Activated naive CD8-positive, alpha-beta T cell treated with anti-CD3 and anti-CD28 coated beads, Interleukin-2, amount 10 ng/mL, durations not matched to agents 7 days and 5 days (primary cell): Measurements from ENCODE around the gene MTUS2. TPM values are rescaled to one million over a fixed set of nuclear protein-coding genes. Genes with fewer than 3 reads are reported as not detected.

Experiments used
- ATAC-seq: fragments of 150-1000 bp; cut with Tn5 transposase; one replicate; pipeline ENCODE4 v1.10.0; 2021; ENCODE audit warnings: low read depth, moderate library complexity
- POLR2A ChIA-PET: fragments of 350-600 bp; sonication (Branson Sonifier 250); formaldehyde crosslinking; loops from one replicate; lab custom pipeline; 2021; ENCODE audit warnings: antibody characterized with exemption; lab: Charles Lee
- DNase-seq: peaks from one replicate; pipeline ENCODE4 v3.0.0; 2021
- H3K27ac Mint-ChIP-seq: one replicate; pipeline ENCODE4 v1.8.0; 2022; ENCODE audit warnings: mild to moderate bottlenecking, mixed read lengths
- H3K27me3 Mint-ChIP-seq: one replicate; pipeline ENCODE4 v1.8.0; 2022; ENCODE audit warnings: mild to moderate bottlenecking, moderate library complexity, mixed read lengths
- H3K36me3 Mint-ChIP-seq: one replicate; pipeline ENCODE4 v1.8.0; 2021; ENCODE audit warnings: mild to moderate bottlenecking, mixed read lengths
- H3K4me1 Mint-ChIP-seq: one replicate; pipeline ENCODE4 v1.8.0; 2021; ENCODE audit warnings: mixed read lengths
- H3K4me3 Mint-ChIP-seq: one replicate; pipeline ENCODE4 v1.8.0; 2022; ENCODE audit warnings: mild to moderate bottlenecking, moderate library complexity, mixed read lengths
- H3K9me3 Mint-ChIP-seq: one replicate; pipeline ENCODE4 v1.8.0; 2021; ENCODE audit warnings: mixed read lengths
- total RNA-seq, 2 experiments: library from RNA; stranded (reverse); gene quantifications; one replicate each; pipeline ENCODE4 v1.2.3, GENCODE V29; 2021

MTUS2 gene
- total RNA-seq, 2 experiments from 2014 or later, result not detected

DNA sequence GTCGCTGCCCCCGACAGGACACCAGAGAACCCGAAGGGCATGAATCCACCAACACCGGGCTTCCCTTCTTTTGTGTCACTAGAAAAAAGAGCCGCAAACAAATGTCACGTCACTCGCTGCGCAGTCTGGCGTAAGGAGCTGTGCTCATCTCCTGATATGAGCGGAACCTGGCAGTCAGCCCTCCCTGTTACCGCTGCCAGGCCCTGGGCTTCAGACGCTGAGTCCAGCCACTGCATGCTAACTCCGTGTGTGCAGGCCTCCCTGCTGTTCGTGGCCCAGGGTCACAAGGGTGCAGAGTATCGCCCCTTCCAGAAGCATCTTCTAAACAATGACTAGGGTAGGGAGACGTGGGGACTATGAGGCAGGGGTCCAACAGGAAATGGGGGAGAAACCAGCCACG is 704.0 kb downstream of the MTUS2 start:
- Mint-ChIP-seq H3K4me3 (no peak overlapping the region), H3K27ac (no peak overlapping the region), H3K27me3 (no peaks in the 10 kb centered on the region), H3K36me3 (peaks cover 12% of the 10 kb centered on the region), H3K9me3 (no peaks in the 10 kb centered on the region), H3K4me1 (no peaks in the 10 kb centered on the region)
- ATAC-seq, result no peak
- POLR2A ChIA-PET, result no interaction called here
- no peak for DNase-seq

DNA sequence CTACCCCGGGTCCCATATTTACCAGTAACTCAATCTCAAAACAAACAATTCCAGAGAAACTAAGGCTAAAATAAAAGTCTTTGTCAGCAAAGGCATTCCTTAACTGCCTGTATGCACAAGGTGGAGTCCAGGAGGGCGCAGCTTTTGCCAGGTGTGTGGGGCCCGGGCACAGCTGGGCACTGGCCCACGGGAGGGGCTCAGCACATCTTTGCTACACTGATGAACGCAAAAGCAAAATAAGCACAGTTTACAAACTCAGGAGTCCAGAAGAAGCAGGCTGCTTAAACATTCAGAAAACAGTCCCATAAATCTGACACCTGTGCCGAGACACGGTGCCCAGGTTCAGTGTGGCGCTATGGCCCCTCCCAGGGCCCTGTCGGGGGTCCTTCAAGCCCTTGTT is 704.5 kb downstream of the MTUS2 start:
- ATAC-seq, result no peak
- Mint-ChIP-seq H3K4me1 (no peaks in the 10 kb centered on the region), H3K9me3 (no peaks in the 10 kb centered on the region), H3K27ac (no peak overlapping the region), H3K27me3 (no peaks in the 10 kb centered on the region), H3K36me3 (peaks cover 12% of the 10 kb centered on the region), H3K4me3 (no peak overlapping the region)
- POLR2A ChIA-PET, result no interaction called here
- DNase-seq, result no peak

DNA sequence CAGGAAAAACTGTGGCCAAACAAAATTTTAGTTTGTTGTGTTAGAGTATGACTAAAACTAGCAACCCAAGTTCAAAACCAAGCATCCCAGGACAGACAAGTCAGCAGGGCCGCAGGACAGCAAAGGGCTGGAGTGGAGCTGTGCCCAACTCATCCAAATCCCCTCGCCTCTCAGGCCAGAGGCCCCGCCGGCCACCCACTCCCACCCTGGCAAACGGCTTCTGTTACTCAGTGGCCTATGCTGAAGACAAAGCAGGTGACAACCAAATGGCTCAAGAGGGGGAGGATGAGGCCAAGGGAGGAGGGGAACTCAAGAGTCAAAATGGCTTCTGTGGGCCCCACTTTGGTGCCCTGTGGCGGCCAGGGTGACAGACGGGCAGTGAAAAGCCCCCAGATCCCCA is 705.6 kb downstream of the MTUS2 start:
- DNase-seq (no peak), ATAC-seq (no peak)
- no peaks in the 10 kb centered on the region for H3K9me3 Mint-ChIP-seq
- peaks cover 8% of the 10 kb centered on the region for H3K36me3 Mint-ChIP-seq
- no peak overlapping the region for H3K4me3 Mint-ChIP-seq
- H3K27me3 Mint-ChIP-seq, result no peaks in the 10 kb centered on the region
- H3K27ac Mint-ChIP-seq, result no peak overlapping the region
- POLR2A ChIA-PET, result no interaction called here
- no peaks in the 10 kb centered on the region for H3K4me1 Mint-ChIP-seq

DNA sequence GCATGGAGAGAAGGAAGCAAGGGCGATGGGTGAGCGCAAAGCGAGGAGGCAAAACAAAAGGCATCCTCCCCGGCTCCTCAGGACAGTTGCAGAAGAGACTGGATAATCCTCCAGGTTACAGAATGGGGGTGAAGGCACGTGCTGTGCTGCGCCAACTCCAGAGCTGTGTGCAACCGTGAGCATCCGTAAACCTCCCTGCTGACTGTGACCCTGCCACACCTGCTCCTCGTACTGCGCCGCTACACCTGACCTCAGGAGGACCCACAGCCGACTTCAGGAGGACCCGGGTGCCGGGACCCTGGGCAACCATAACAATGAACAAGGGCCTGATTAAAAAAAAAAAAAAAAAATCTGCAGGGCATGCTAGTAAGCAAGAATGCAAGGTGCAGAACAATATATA is 706.6 kb downstream of the MTUS2 start:
- ATAC-seq, result no peak
- Mint-ChIP-seq H3K4me3 (no peak overlapping the region), H3K36me3 (peaks cover 8% of the 10 kb centered on the region), H3K9me3 (no peaks in the 10 kb centered on the region), H3K27me3 (no peaks in the 10 kb centered on the region), H3K4me1 (no peaks in the 10 kb centered on the region), H3K27ac (no peak overlapping the region)
- POLR2A ChIA-PET, result no interaction called here
- DNase-seq, result no peak

DNA sequence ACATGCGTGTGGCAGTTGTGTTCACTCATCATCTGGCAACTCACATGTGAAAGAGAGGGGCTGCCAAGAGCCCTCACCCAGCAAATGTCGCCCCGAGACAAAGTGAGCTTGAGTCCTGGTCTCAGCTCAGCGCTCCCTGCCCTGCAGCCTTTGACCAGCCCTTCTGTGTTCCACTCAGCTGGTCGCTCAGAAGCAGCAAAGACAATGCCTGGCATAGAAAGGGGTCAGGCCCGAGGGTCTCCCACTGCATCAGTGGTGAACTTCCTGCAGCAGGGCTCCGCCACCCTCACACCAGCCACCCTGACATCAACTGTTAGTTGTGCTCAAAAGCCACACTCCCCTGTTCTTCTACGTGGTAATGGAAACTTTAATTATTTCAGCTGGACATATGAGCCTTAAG is 707.4 kb downstream of the MTUS2 start:
- POLR2A ChIA-PET, result no interaction called here
- no peak for DNase-seq
- H3K4me1 Mint-ChIP-seq, result no peaks in the 10 kb centered on the region
- H3K27me3 Mint-ChIP-seq, result no peaks in the 10 kb centered on the region
- no peak for ATAC-seq
- no peak overlapping the region for H3K27ac Mint-ChIP-seq
- H3K4me3 Mint-ChIP-seq, result no peak overlapping the region
- H3K9me3 Mint-ChIP-seq, result no peaks in the 10 kb centered on the region
- peaks cover 5% of the 10 kb centered on the region for H3K36me3 Mint-ChIP-seq

DNA sequence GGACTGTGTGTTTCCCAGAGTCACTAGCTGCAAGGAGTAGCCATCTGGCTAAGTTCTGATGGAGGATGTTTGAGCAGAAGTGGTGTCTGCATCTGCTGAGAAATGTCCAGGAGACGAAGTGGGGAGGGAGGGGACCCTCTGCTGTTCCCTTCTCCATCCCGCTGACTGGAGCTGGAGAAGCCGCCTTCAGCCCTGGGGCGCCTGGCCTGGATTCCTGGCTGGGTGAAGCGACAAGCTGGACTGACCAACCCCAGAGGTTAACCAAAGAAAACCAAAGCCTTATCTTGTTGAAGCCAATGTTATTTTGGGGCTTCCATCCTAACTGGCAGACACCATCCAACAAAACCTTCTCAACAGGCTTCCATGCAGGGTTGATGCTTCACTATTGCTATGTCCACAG is 707.8 kb downstream of the MTUS2 start:
- Mint-ChIP-seq H3K27me3 (no peaks in the 10 kb centered on the region), H3K9me3 (no peaks in the 10 kb centered on the region), H3K4me1 (no peaks in the 10 kb centered on the region), H3K36me3 (peaks cover 7% of the 10 kb centered on the region), H3K27ac (no peak overlapping the region), H3K4me3 (no peak overlapping the region)
- DNase-seq (no peak), ATAC-seq (no peak)
- POLR2A ChIA-PET, result no interaction called here

DNA sequence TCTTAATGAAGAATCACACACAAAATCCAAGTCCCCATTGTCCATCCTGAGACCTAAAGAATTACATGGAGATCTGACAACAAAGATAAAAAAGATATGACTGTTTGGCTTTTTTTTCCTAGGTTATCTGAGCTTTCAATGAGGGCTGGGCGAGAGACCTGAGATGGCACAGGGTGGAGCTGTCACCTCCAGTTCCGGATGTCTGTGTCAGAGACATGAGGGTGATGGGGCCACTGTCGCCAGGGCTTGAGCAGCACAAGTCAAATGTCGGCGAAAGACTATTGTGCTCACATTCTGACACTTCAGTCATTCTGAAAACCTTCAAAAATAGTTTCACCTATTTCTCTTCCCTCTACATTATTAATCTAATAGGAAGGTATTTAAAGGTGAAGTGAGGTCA is 709.6 kb downstream of the MTUS2 start:
- Mint-ChIP-seq H3K9me3 (no peaks in the 10 kb centered on the region), H3K27ac (no peak overlapping the region), H3K27me3 (no peaks in the 10 kb centered on the region), H3K4me1 (no peaks in the 10 kb centered on the region), H3K4me3 (no peak overlapping the region), H3K36me3 (peaks cover 9% of the 10 kb centered on the region)
- DNase-seq, result no peak
- POLR2A ChIA-PET, result no interaction called here
- ATAC-seq, result no peak

DNA sequence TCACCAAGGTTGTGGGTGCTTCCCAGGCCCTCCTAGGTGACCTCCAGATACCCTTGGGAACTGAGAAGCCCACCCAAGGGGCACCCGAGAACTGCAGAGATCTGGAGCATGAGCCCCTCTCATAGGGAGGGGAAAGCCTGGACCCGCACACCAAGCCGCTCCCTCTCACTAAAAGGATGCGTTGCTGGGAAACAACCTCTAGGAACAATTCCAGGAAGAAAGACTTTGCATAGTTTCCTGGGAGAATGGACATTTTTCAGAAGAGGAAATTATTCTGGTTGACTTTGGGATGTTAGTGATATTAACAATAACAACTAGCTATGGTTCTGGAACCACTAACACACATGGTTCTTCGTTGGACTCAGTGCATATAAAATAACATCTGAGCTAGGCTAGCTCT is 710.8 kb downstream of the MTUS2 start:
- DNase-seq (no peak), ATAC-seq (no peak)
- H3K4me3 Mint-ChIP-seq, result no peak overlapping the region
- H3K27me3 Mint-ChIP-seq, result no peaks in the 10 kb centered on the region
- H3K4me1 Mint-ChIP-seq, result no peaks in the 10 kb centered on the region
- POLR2A ChIA-PET, result no interaction called here
- no peaks in the 10 kb centered on the region for H3K9me3 Mint-ChIP-seq
- H3K36me3 Mint-ChIP-seq, result peaks cover 9% of the 10 kb centered on the region
- H3K27ac Mint-ChIP-seq, result no peak overlapping the region

DNA sequence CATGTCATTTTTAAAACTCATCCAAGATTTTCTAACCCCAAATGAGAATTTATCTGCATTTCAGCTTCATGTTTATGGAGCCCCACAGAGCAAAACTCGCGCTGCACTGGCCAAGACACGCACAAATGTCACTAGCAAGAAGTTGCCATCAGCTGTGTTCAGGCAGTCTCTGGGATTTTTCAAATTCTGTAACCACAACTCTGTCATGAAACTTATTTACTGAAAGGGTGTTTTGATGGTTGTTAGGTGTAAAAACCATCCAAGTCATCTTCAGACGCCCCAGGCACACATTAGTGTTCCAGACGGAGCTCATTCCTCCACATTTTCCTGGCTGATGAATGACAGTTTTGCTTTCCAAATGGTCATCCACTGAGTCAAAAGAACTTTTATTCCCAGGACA is 712.0 kb downstream of the MTUS2 start:
- no peak for ATAC-seq

DNA sequence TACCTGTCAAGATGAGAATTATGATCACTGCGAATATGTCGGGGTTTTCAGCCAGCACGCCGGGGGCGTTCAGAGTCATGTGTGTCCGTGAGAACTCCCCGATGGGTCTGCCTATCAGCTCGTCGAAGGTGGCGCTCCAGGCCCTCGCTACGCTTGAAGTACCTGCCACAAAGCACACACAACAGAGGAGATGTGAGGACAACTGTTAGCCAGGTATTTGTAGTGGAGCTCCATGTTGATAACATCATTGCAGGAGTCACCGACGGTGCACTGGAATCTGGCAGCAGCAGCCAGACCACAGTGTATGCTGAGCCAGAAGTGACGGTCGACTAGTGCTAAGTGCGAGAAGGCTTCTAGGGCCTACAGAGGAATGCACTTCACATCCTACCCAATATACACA is 712.7 kb downstream of the MTUS2 start:
- Mint-ChIP-seq H3K4me1 (peaks cover 3% of the 10 kb centered on the region), H3K9me3 (no peaks in the 10 kb centered on the region), H3K27me3 (no peaks in the 10 kb centered on the region), H3K4me3 (no peak overlapping the region), H3K36me3 (peaks cover 5% of the 10 kb centered on the region), H3K27ac (no peak overlapping the region)
- POLR2A ChIA-PET, result no interaction called here
- no peak for ATAC-seq
- DNase-seq, result no peak

More for the DNA sequence above, 712.0 kb downstream of the MTUS2 start:
- peaks cover under 1% of the 10 kb centered on the region for H3K4me1 Mint-ChIP-seq
- H3K4me3 Mint-ChIP-seq, result no peak overlapping the region
- POLR2A ChIA-PET, result no interaction called here
- H3K9me3 Mint-ChIP-seq, result no peaks in the 10 kb centered on the region
- peaks cover 8% of the 10 kb centered on the region for H3K36me3 Mint-ChIP-seq
- H3K27me3 Mint-ChIP-seq, result no peaks in the 10 kb centered on the region
- DNase-seq, result no peak
- H3K27ac Mint-ChIP-seq, result no peak overlapping the region

DNA sequence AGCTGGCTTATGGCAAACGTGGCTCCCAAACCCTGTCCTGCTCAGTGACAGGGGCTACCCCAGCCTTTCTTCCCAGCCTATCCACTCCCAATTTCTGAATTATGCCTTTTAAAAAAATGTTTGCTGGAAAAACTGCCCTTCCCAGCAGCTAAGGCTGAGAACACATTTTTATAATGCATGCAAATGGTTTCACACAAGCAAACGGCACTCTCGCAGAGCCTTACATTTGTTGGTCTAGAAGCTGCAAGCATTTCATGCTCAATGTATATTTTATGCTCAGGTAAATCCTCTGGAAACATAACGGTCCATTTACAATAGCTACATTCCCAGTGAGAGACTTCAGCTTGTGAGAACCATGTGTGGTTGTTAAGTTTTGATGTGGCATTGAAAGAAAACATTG is 713.9 kb downstream of the MTUS2 start:
- H3K36me3 Mint-ChIP-seq, result peaks cover 5% of the 10 kb centered on the region
- H3K4me3 Mint-ChIP-seq, result no peak overlapping the region
- H3K27ac Mint-ChIP-seq, result no peak overlapping the region
- H3K27me3 Mint-ChIP-seq, result no peaks in the 10 kb centered on the region
- peaks cover 8% of the 10 kb centered on the region for H3K4me1 Mint-ChIP-seq
- ATAC-seq (no peak), DNase-seq (no peak)
- H3K9me3 Mint-ChIP-seq, result no peaks in the 10 kb centered on the region
- POLR2A ChIA-PET, result no interaction called here

DNA sequence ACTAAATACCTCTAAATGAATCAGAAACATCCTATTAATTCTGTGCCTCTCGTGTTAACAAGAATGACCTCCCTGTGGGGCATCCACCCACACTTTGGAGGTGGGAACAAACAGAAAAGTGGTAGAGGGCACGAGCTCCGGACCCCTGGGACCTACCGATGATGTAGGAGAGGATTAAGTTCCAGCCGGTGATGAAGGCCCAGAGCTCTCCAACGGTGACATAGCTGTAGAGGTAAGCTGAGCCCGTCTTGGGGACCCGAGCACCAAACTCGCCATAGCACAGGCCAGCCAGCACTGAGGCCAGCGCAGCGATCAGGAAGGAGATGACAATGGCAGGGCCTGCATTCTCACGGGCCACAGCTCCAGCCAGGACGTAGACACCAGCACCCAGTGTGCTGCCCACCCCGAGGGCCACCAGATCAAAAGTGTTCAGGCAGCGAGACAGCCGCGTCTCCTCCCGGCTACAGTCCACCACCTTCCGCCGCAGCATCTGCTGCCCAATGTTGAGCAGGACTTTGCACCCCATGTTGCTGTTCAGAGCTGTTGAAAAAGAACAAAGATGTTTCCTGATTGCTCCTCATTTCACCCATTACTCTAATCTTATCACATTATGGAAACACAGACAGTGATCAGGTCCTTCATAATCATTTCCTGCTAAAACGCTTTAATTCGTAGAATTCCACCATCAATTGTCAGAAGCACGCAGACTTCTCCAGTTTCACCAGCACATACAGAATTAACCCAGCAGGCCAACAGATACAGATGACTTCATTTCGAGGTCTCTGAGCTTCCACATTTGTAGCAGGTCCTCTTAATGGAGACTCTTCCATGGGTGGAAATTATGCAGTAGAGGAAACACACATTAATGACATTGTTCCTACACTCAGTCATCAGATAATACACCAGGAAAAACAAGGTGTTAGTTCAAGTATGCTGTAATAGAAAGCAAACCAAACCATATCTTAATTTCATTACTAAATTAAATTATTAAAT is 715.8 kb downstream of the MTUS2 start:
- Mint-ChIP-seq H3K27ac (peak overlapping the region; percentile 9), H3K36me3 (peaks cover 8% of the 10 kb centered on the region), H3K4me3 (no peak overlapping the region), H3K4me1 (peaks cover 15% of the 10 kb centered on the region), H3K9me3 (no peaks in the 10 kb centered on the region), H3K27me3 (no peaks in the 10 kb centered on the region)
- POLR2A ChIA-PET, result no interaction called here
- DNase-seq (no peak), ATAC-seq (no peak)

DNA sequence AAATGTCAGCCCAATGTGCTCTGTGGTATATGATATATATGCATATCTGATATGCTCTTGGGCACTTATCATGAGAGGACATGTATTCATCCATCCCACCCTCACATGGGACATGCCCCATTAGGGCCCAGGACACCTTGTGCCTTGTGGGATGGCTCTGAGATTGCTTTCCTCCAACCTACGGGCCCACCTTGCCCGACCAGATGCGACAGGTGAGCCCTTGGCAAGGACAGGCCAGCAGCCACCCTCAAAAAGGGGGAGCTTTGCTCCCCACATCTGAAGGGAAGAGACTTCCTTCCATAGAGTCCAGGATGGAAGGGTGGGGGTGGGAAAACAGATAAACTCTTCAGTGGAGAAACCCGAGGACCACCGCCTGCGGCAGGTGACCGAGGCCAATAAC is 716.7 kb downstream of the MTUS2 start:
- Mint-ChIP-seq H3K27ac (no peak overlapping the region), H3K27me3 (no peaks in the 10 kb centered on the region), H3K36me3 (peaks cover 12% of the 10 kb centered on the region)

More for the DNA sequence above, 716.7 kb downstream of the MTUS2 start:
- peaks cover 23% of the 10 kb centered on the region for H3K4me1 Mint-ChIP-seq
- DNase-seq (no peak), ATAC-seq (no peak)
- POLR2A ChIA-PET, result no interaction called here
- H3K9me3 Mint-ChIP-seq, result no peaks in the 10 kb centered on the region
- H3K4me3 Mint-ChIP-seq, result no peak overlapping the region
